Gastroesophageal sphincter (tissue), 4 donors: Measurements from ENCODE around the gene MYH10. TPM values are rescaled to one million over a fixed set of nuclear protein-coding genes. Genes with fewer than 3 reads are reported as not detected.

Source experiments
- ATAC-seq: fragments of 150-250 bp; one replicate; pipeline ENCODE4 v1.9.1; 2016; ENCODE audit warnings: mild to moderate bottlenecking, moderate library complexity
- H3K27ac ChIP-seq, 4 donors: fragments of 200-600 bp; sonication (generic) in 3 of 4; 1 replicate in 3 of 4; 2 replicates in 1 of 4; pipeline ENCODE4 v1.5.1; 2016 to 2019
- H3K27me3 ChIP-seq: fragments of 200-600 bp; sonication (generic); one replicate; pipeline ENCODE4 v1.5.1; 2019
- H3K36me3 ChIP-seq, 2 donors: fragments of 200-600 bp; sonication (generic); one replicate each; pipeline ENCODE4 v1.5.1; 2019; ENCODE audit warnings: control low read depth in 1 of 2
- H3K4me1 ChIP-seq, 3 donors: fragments of 200-600 bp; sonication (generic); 1 replicate in 2 of 3; 2 replicates in 1 of 3; pipeline ENCODE4 v1.5.1; 2016 to 2019; ENCODE audit warnings: control low read depth in 2 of 3
- H3K4me3 ChIP-seq, 2 donors: fragments of 200-600 bp; sonication (generic); one replicate each; pipeline ENCODE4 v1.5.1; 2019; ENCODE audit warnings: mild to moderate bottlenecking in 1 of 2, moderate library complexity in 1 of 2
- H3K9me3 ChIP-seq, 3 donors: fragments of 200-600 bp; sonication (generic); one replicate each; pipeline ENCODE4 v1.5.1; 2017 to 2019; ENCODE audit warnings: control low read depth in 2 of 3
- CTCF ChIP-seq, 4 experiments: fragments of 200-600 bp in 2 of 4; fragments of 450-650 bp in 2 of 4; sonication (generic) in 1 of 4; IDR thresholded peaks; one replicate each; pipeline ENCODE4 v1.5.1; 2017 to 2019; ENCODE audit warnings: antibody characterized with exemption in 4 of 4, mild to moderate bottlenecking in 2 of 4, moderate library complexity in 2 of 4
- EP300 ChIP-seq: sonication (generic); formaldehyde crosslinking; IDR thresholded peaks from one replicate; pipeline ENCODE4 v1.6.1; 2017; ENCODE audit warnings: antibody characterized with exemption, mild to moderate bottlenecking
- POLR2A ChIP-seq, 2 donors: fragments of 450-650 bp; IDR thresholded peaks; one replicate each; pipeline ENCODE4 v1.6.1; 2017; ENCODE audit warnings: antibody characterized with exemption in 2 of 2, mild to moderate bottlenecking in 2 of 2, moderate library complexity in 1 of 2
- POLR2AphosphoS5 ChIP-seq: sonication (generic); formaldehyde crosslinking; IDR thresholded peaks from one replicate; pipeline ENCODE4 v1.6.1; 2017; ENCODE audit warnings: antibody characterized with exemption
- WGBS, 2 donors: methylation state at CpG; one replicate each; pipeline ENCODE4 v1.1.5; 2018; ENCODE audit warnings: low coverage in 1 of 2; 5-methylcytosine and 5-hydroxymethylcytosine counted together
- total RNA-seq, 4 donors: library from RNA; depleted of rRNA; stranded (reverse); fragments of >200 nt; gene quantifications; one replicate each; pipeline ENCODE4 v1.1.0, GENCODE V29; 2016

Gene MYH10
- total RNA-seq, 4 donors from 2014 or later, result 26.0 to 40.9 (median 34.6) TPM

DNA sequence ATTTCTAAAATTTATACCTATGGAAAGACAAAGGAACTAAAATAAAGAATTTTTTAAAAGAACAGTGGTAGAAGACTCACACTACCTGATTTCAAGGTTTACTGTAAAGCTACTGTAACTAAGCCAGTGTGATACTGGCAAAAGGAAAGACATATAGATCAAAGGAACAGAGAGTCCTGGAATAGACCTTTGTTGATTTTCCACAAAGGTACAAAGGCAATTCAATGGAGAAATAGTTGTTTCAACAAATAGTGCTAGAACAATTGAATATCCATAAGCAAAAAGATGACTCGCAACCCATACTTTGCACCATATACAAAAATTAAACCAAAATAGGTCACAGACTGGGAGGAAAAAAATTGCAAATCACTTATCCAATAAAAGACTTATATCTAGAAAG lies 36.7 kb downstream of the MYH10 start:
- no peak for TF ChIP-seq POLR2A (IDR thresholded peaks at IDR 0.05)
- TF ChIP-seq EP300, result no peak
- TF ChIP-seq POLR2AphosphoS5, result no peak
- TF ChIP-seq CTCF (IDR thresholded peaks at IDR 0.05), result no peak
- H3K9me3 ChIP-seq, result no peaks in the 10 kb centered on the region
- peaks cover 0 to 16% (median 0%) of the 10 kb centered on the region in 3 donors for H3K4me1 ChIP-seq
- H3K36me3 ChIP-seq, result no peaks in the 10 kb centered on the region
- no peak overlapping the region for H3K4me3 ChIP-seq
- H3K27me3 ChIP-seq, result no peaks in the 10 kb centered on the region
- WGBS, 2 donors, result 100% methylated on average over 1 of the region's 1 CpG
- no peak for ATAC-seq
- no peak overlapping the region for H3K27ac ChIP-seq

GRCh38 chr17:8593276-8593675 lies 37.2 kb downstream of the MYH10 start:
- H3K4me1 ChIP-seq, result peaks cover 0 to 21% (median 0%) of the 10 kb centered on the region in 3 donors
- TF ChIP-seq POLR2A (IDR thresholded peaks at IDR 0.05) (no peak), POLR2AphosphoS5 (no peak), EP300 (no peak), CTCF (IDR thresholded peaks at IDR 0.05) (no peak)
- WGBS, 2 donors, result 88 to 100% methylated on average over 2 of the region's 2 CpGs

GRCh38 chr17:8588877-8589554 lies 41.5 kb downstream of the MYH10 start:
- Histone ChIP-seq H3K4me1 (peaks cover 0 to 27% (median 0%) of the 10 kb centered on the region in 3 donors), H3K27me3 (no peaks in the 10 kb centered on the region), H3K4me3 (no peak overlapping the region), H3K36me3 (peaks cover 0 to 5% of the 10 kb centered on the region in 2 donors), H3K9me3 (no peaks in the 10 kb centered on the region), H3K27ac (no peak overlapping the region)
- TF ChIP-seq POLR2A (IDR thresholded peaks at IDR 0.05) (no peak), POLR2AphosphoS5 (no peak), CTCF (IDR thresholded peaks at IDR 0.05) (no peak), EP300 (no peak)
- no peak for ATAC-seq
- WGBS, 2 donors, result 46 to 55% methylated on average over 7 to 8 of the region's 8 CpGs

More at GRCh38 chr17:8593276-8593675, 37.2 kb downstream of the MYH10 start:
- Histone ChIP-seq H3K4me3 (no peak overlapping the region), H3K27me3 (no peaks in the 10 kb centered on the region), H3K36me3 (no peaks in the 10 kb centered on the region), H3K9me3 (no peaks in the 10 kb centered on the region), H3K27ac (no peak overlapping the region)
- no peak for ATAC-seq

GRCh38 chr17:8586766-8587165 lies 43.8 kb downstream of the MYH10 start:
- Histone ChIP-seq H3K4me3 (no peak overlapping the region), H3K27ac (no peak overlapping the region), H3K9me3 (no peaks in the 10 kb centered on the region), H3K36me3 (peaks cover 0 to 5% of the 10 kb centered on the region in 2 donors), H3K4me1 (peaks cover 0 to 27% (median 0%) of the 10 kb centered on the region in 3 donors), H3K27me3 (no peaks in the 10 kb centered on the region)
- TF ChIP-seq POLR2A (IDR thresholded peaks at IDR 0.05), result no peak
- no peak for TF ChIP-seq CTCF (IDR thresholded peaks at IDR 0.05)
- WGBS, 2 donors, result 67 to 70% methylated on average over 2 of the region's 4 CpGs
- ATAC-seq, result no peak

GRCh38 chr17:8585911-8586310 lies 44.6 kb downstream of the MYH10 start:
- Histone ChIP-seq H3K36me3 (peaks cover 0 to 5% of the 10 kb centered on the region in 2 donors), H3K4me1 (peaks cover 0 to 27% (median 0%) of the 10 kb centered on the region in 3 donors), H3K4me3 (no peak overlapping the region), H3K27me3 (no peaks in the 10 kb centered on the region), H3K27ac (no peak overlapping the region), H3K9me3 (no peaks in the 10 kb centered on the region)
- no peak for ATAC-seq
- TF ChIP-seq CTCF (IDR thresholded peaks at IDR 0.05) (no peak), POLR2A (IDR thresholded peaks at IDR 0.05) (no peak), POLR2AphosphoS5 (no peak), EP300 (no peak)
- 80 to 83% methylated on average over 1 of the region's 1 CpG for WGBS, 2 donors
